Colonic mucosa (tissue), 4 donors: ENCODE measurements around the gene CFAP45. TPM values are rescaled to one million over a fixed set of nuclear protein-coding genes. Genes with fewer than 3 reads are reported as not detected.
A peak's percentile ranks its signal among the peaks of the same experiment; 100 is the strongest.

Experiments
- DNase-seq: peaks from one replicate; pipeline ENCODE4 v3.0.0-alpha.2; 2020
- H3K27ac ChIP-seq: fragments of 200-600 bp; one replicate; pipeline ENCODE4 v1.8.0; 2021
- H3K27me3 ChIP-seq: fragments of 200-600 bp; one replicate; pipeline ENCODE4 v1.8.0; 2021
- H3K36me3 ChIP-seq: fragments of 200-600 bp; one replicate; pipeline ENCODE4 v1.8.0; 2021
- H3K4me1 ChIP-seq: fragments of 200-600 bp; one replicate; pipeline ENCODE4 v1.8.0; 2021; ENCODE audit warnings: mild to moderate bottlenecking
- H3K4me3 ChIP-seq: fragments of 200-600 bp; one replicate; pipeline ENCODE4 v1.8.0; 2021
- H3K9ac ChIP-seq, 2 donors: one replicate each; pipeline ENCODE4 v1.7.0; 2013; ENCODE audit warnings: control low read depth in 2 of 2, low read depth in 2 of 2, low read length in 2 of 2
- H3K9me3 ChIP-seq: fragments of 200-600 bp; one replicate; pipeline ENCODE4 v1.8.0; 2021
- intact Hi-C: fragments of 100-400 bp; cut with DNase I; formaldehyde crosslinking; loops from one replicate; pipeline ENCODE4 v1.14.1; 2022
- total RNA-seq, 2 donors: library from RNA; stranded (reverse); fragmentation: NEBNext Ultra II Directional in 1 of 2; extraction: Animal tissue kit (Norgen Biotek cat#: 25700) in 1 of 2; gene quantifications; one replicate each; pipeline ENCODE4 v1.2.1, GENCODE V29; 2021
- TF ChIP-seq, protein P1 (sequence below): fragments of 200-600 bp; IDR thresholded peaks from one replicate; pipeline ENCODE4 v1.8.0; 2022; ENCODE audit warnings: antibody characterized with exemption, mild to moderate bottlenecking
- donor health status: healthy.
- donor health status: DM: no; HTN: no; CAD: no.
- donor health status: DM: no; HTN: no; CAD: no.

The CFAP45 gene, protein sequence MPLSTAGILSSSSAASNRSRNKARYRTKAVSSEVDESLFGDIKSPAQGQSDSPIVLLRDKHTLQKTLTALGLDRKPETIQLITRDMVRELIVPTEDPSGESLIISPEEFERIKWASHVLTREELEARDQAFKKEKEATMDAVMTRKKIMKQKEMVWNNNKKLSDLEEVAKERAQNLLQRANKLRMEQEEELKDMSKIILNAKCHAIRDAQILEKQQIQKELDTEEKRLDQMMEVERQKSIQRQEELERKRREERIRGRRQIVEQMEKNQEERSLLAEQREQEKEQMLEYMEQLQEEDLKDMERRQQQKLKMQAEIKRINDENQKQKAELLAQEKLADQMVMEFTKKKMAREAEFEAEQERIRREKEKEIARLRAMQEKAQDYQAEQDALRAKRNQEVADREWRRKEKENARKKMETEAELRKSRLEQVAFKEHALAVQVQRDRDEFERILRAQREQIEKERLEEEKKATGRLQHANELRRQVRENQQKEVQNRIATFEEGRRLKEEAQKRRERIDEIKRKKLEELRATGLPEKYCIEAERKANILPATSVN
- total RNA-seq, result under 1 TPM in 1 of 2 donors, not detected in 1; 0.30 TPM

GRCh38 chr1:159900086-159900680 is at the start of gene CFAP45:
Gene CFAP45 (minus strand): TSS chr1:159900165. CDS start chr1:159900098, 67 bp downstream.
- Histone ChIP-seq H3K36me3 (no peaks in the 10 kb centered on the region), H3K9ac (no peak within 1 kb of the TSS), H3K9me3 (no peaks in the 10 kb centered on the region), H3K4me1 (no peaks in the 10 kb centered on the region), H3K27ac (peak within 1 kb of the TSS; percentile 8), H3K27me3 (no peaks in the 10 kb centered on the region), H3K4me3 (no peak within 1 kb of the TSS)
- intact Hi-C loops, result no loop called here
- TF ChIP-seq, protein P1, sequence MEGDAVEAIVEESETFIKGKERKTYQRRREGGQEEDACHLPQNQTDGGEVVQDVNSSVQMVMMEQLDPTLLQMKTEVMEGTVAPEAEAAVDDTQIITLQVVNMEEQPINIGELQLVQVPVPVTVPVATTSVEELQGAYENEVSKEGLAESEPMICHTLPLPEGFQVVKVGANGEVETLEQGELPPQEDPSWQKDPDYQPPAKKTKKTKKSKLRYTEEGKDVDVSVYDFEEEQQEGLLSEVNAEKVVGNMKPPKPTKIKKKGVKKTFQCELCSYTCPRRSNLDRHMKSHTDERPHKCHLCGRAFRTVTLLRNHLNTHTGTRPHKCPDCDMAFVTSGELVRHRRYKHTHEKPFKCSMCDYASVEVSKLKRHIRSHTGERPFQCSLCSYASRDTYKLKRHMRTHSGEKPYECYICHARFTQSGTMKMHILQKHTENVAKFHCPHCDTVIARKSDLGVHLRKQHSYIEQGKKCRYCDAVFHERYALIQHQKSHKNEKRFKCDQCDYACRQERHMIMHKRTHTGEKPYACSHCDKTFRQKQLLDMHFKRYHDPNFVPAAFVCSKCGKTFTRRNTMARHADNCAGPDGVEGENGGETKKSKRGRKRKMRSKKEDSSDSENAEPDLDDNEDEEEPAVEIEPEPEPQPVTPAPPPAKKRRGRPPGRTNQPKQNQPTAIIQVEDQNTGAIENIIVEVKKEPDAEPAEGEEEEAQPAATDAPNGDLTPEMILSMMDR, result no peak
- DNase-seq, result peak; percentile 89

DNA sequence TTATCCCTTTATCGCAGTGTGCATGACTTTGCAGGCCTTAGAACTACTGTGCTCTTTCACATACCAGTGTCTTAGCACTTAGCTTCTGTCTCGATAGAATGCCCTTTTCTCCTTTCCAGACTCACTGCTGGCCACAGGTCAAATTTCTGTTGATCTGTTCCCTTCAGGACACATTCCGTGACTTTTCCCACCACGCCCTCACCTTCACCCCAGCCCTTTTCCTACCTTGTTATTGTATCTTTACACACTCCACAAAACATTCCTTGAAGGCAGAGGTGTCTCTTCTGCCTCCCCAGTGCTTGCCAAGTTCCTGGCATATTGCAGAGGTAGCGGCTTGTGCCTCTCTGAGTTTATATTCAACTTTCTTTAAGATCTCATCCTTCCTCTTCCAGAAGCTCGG is 49.2 kb upstream of the CFAP45 start:
- DNase-seq, result peak; percentile 70
- peak overlapping the region; percentile 63 for H3K27ac ChIP-seq

GRCh38 chr1:159947942-159948341 is 48.0 kb upstream of the CFAP45 start:
- H3K36me3 ChIP-seq, result no peaks in the 10 kb centered on the region
- H3K27ac ChIP-seq, result no peak overlapping the region
- H3K4me1 ChIP-seq, result peaks cover 7% of the 10 kb centered on the region
- intact Hi-C loops, result no loop called here
- no peak overlapping the region for H3K9ac ChIP-seq
- no peak for DNase-seq
- no peaks in the 10 kb centered on the region for H3K27me3 ChIP-seq
- H3K4me3 ChIP-seq, result no peak overlapping the region
- TF ChIP-seq, protein P1, result no peak
- no peaks in the 10 kb centered on the region for H3K9me3 ChIP-seq

More for the DNA sequence above, 49.2 kb upstream of the CFAP45 start:
- Histone ChIP-seq H3K9me3 (no peaks in the 10 kb centered on the region), H3K27me3 (no peaks in the 10 kb centered on the region), H3K9ac (peak overlapping the region in 1 of 2 donors; percentile 19), H3K4me1 (peaks cover 7% of the 10 kb centered on the region), H3K36me3 (no peaks in the 10 kb centered on the region), H3K4me3 (no peak overlapping the region)
- intact Hi-C loops, result no loop called here
- TF ChIP-seq, protein P1, result no peak

DNA sequence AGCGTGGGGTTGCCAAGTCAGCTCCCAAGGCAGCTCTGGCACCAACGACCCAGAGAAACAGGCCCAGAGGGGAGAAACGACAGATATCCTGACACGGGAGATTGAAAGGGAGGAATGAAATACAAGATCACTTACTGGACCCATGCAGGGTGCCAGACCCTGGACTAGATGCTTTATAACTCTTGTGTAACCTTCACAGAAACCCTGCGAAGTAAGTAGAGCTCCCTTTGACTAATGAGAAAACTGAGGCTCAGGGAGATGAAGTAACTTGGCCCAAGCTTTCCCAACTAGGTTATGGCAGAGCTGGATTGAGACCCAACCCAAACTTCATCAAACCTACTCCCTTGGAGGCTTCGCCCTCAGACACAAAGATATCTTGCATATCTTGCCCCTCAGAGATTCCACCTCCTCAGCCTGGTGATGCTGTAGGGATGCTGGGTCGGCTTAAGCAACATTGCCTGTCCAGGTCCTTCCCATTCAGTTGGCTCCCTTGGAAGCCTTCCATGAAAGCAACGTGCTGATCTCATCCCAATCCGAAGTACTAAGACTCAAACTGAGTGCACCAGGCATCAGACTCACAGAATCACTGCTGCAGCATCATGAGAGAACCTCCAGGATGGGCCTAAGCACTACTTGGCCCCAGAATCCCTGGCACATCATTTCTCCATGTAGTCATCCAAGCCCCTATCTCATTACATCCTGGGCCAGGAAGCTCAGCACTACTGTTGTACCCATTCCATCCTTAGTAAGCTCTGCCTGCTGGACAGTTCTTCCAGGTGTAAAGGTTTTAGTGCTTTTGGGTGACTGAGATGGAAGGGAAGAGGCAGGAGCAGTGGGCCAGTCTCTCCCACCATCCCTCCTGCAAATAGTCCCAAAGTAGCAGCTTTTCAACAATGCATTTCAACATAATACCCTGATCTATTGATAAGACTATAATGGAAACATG is 46.5 kb upstream of the CFAP45 start:
- peak overlapping the region in 1 of 2 donors; percentile 65 for H3K9ac ChIP-seq
- no peaks in the 10 kb centered on the region for H3K36me3 ChIP-seq
- H3K4me1 ChIP-seq, result peaks cover 7% of the 10 kb centered on the region
- TF ChIP-seq, protein P1, result no peak
- no peaks in the 10 kb centered on the region for H3K27me3 ChIP-seq
- no peak for DNase-seq
- no peak overlapping the region for H3K4me3 ChIP-seq
- no peaks in the 10 kb centered on the region for H3K9me3 ChIP-seq
- intact Hi-C loops, result no loop called here
- peak overlapping the region; percentile 49 for H3K27ac ChIP-seq
